HG03025 (cell line): Measurements from ENCODE around the gene NBDY.
"Not testable (repeated sequence)": the region's sequence is repeated elsewhere in the genome, so short reads cannot be mapped to it uniquely, and the experiment has no call there.

ENCODE experiments used
- ATAC-seq: cut with Tn5 transposase; IDR thresholded peaks from one replicate; pipeline ENCODE4 v1.9.1; 2021; ENCODE audit warnings: mild to moderate bottlenecking, moderate library complexity; ENCODE audit not compliant: unreplicated experiment, low FRiP score

The NBDY gene

GRCh38 chrX:56798866-56799758 is 70.1 kb downstream of the NBDY start:
- ATAC-seq: no peak

- ATAC-seq: no peak
Observed at GRCh38 chrX:56800307-56800706, 71.3 kb downstream of the NBDY start.

GRCh38 chrX:56800801-56801200 is 71.8 kb downstream of the NBDY start:
- no peak for ATAC-seq

GRCh38 chrX:56802428-56802827 is 73.4 kb downstream of the NBDY start:
- no peak for ATAC-seq

- ATAC-seq: no peak
Observed at GRCh38 chrX:56802921-56803849, 74.1 kb downstream of the NBDY start.

GRCh38 chrX:56803850-56804681 is 75.0 kb downstream of the NBDY start:
- no peak for ATAC-seq

- no peak for ATAC-seq
Observed at GRCh38 chrX:56804867-56805266, 75.8 kb downstream of the NBDY start.

- no peak for ATAC-seq
Observed at GRCh38 chrX:56805399-56805798, 76.4 kb downstream of the NBDY start.

- not testable (repeated sequence) for ATAC-seq
Observed at GRCh38 chrX:56806176-56806575, 77.1 kb downstream of the NBDY start.

GRCh38 chrX:56811599-56811998 is 82.6 kb downstream of the NBDY start:
- no peak for ATAC-seq

- ATAC-seq: peak; percentile 90
Observed at GRCh38 chrX:56812515-56813105, 83.6 kb downstream of the NBDY start.

- peak; percentile 37 for ATAC-seq
Observed at GRCh38 chrX:56813318-56813837, 84.3 kb downstream of the NBDY start.

GRCh38 chrX:56817179-56817578 is 88.1 kb downstream of the NBDY start:
- ATAC-seq: no peak

- no peak for ATAC-seq
Observed at GRCh38 chrX:56826020-56826419, 97.0 kb downstream of the NBDY start.

GRCh38 chrX:56833626-56834025 is 104.6 kb downstream of the NBDY start:
- no peak for ATAC-seq

GRCh38 chrX:56853436-56853835 is 124.4 kb downstream of the NBDY start:
- no peak for ATAC-seq

GRCh38 chrX:56857042-56857441 is 128.0 kb downstream of the NBDY start:
- no peak for ATAC-seq

GRCh38 chrX:56860888-56861287 is 131.8 kb downstream of the NBDY start:
- no peak for ATAC-seq
